Suprapubic skin (tissue), 4 donors: ENCODE measurements around the gene CCDC78.

ENCODE experiments used
- EP300 ChIP-seq: sonication (generic); formaldehyde crosslinking; IDR thresholded peaks from one replicate; pipeline ENCODE4 v1.6.1; 2017; ENCODE audit warnings: antibody characterized with exemption
- POLR2A ChIP-seq, 2 donors: fragments of 450-650 bp; IDR thresholded peaks; one replicate each; pipeline ENCODE4 v1.6.1; 2017; ENCODE audit warnings: antibody characterized with exemption in 2 of 2, mild to moderate bottlenecking in 2 of 2, moderate library complexity in 2 of 2
- POLR2AphosphoS5 ChIP-seq, 3 donors: sonication (generic); formaldehyde crosslinking; IDR thresholded peaks; one replicate each; pipeline ENCODE4 v1.6.1; 2017; ENCODE audit warnings: antibody characterized with exemption in 3 of 3
- TF ChIP-seq, protein P1 (sequence below), 2 donors: fragments of 200-600 bp in 1 of 2; fragments of 450-650 bp in 1 of 2; sonication (generic) in 1 of 2; IDR thresholded peaks; one replicate each; pipeline ENCODE4 v1.5.1; 2016 to 2019; ENCODE audit warnings: antibody characterized with exemption in 2 of 2, mild to moderate bottlenecking in 1 of 2, moderate library complexity in 1 of 2

DNA sequence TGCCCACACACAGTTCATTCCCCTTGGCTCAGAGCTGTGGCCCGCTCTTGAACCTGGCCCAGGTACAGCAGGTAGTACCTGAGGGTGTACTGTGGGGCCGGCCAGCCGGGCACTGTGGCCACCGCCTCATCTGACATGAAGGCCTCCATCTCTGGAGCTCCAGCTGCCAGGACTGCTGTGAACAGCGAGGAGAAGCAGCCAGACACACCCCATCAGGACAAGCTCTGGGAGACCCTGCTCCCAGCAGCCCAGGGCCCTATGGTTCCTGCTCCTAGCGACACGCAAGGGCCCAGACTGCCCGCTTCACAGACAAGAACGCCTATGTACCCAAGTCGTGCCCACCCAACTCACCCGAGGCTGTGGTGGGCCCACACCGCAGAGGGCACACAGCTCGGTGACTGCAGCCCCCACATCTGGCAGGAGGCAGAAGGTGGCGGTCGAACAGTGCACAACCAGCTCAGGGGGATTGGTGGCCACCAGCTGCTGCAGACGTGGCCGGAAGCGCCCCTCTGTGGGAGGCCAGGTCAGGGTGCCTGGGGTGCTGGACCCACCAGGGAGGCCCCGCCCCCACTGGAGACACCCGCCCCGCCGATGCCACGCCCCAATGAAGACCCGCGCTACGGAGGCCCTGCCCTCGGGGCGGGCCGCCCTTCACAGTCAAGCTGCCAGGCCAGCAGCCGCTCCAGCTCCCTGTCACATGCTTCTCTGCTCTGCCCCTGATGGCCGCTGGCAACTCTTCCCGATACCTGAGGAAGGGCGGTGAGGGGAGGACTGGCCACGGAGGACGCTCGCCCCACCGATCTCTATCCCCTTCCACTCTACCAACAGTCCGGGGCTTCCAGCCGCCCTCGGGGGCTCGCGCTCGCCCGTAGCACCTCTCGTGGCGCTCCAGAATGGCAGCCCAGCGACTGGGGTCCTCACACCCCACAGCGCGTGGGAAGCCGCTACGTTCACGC lies 47.1 kb downstream of the CCDC78 start:
- TF ChIP-seq, protein P1, sequence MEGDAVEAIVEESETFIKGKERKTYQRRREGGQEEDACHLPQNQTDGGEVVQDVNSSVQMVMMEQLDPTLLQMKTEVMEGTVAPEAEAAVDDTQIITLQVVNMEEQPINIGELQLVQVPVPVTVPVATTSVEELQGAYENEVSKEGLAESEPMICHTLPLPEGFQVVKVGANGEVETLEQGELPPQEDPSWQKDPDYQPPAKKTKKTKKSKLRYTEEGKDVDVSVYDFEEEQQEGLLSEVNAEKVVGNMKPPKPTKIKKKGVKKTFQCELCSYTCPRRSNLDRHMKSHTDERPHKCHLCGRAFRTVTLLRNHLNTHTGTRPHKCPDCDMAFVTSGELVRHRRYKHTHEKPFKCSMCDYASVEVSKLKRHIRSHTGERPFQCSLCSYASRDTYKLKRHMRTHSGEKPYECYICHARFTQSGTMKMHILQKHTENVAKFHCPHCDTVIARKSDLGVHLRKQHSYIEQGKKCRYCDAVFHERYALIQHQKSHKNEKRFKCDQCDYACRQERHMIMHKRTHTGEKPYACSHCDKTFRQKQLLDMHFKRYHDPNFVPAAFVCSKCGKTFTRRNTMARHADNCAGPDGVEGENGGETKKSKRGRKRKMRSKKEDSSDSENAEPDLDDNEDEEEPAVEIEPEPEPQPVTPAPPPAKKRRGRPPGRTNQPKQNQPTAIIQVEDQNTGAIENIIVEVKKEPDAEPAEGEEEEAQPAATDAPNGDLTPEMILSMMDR (IDR thresholded peaks at IDR 0.05), result no peak
- TF ChIP-seq POLR2A (IDR thresholded peaks at IDR 0.05) (no peak), POLR2AphosphoS5 (IDR thresholded peaks at IDR 0.05) (no peak), EP300 (no peak)
